Mesothelial cell of epicardium (in vitro differentiated cells): ENCODE results near the gene CLCN1. TPM values are rescaled to one million over a fixed set of nuclear protein-coding genes. Genes with fewer than 3 reads are reported as not detected.
A peak's percentile ranks its signal among the peaks of the same experiment; 100 is the strongest.

Experiments used
- DNase-seq, 2 experiments: peaks; one replicate each; pipeline ENCODE4 v3.0.0; 2021; ENCODE audit warnings: low spot score in 2 of 2; ENCODE audit not compliant: unreplicated experiment in 2 of 2
- H3K27ac Mint-ChIP-seq: 2 replicates; pipeline ENCODE4 v1.8.0; 2021; ENCODE audit warnings: mixed read lengths
- H3K27me3 Mint-ChIP-seq: 2 replicates; pipeline ENCODE4 v1.8.0; 2021; ENCODE audit warnings: low read depth, mixed read lengths
- H3K36me3 Mint-ChIP-seq: 2 replicates; pipeline ENCODE4 v1.8.0; 2021; ENCODE audit warnings: mixed read lengths
- H3K4me1 Mint-ChIP-seq: 2 replicates; pipeline ENCODE4 v1.8.0; 2021; ENCODE audit warnings: mixed read lengths
- H3K4me3 Mint-ChIP-seq: 2 replicates; pipeline ENCODE4 v1.8.0; 2021; ENCODE audit warnings: mild to moderate bottlenecking, moderate library complexity, mixed read lengths
- H3K9me3 Mint-ChIP-seq: 2 replicates; pipeline ENCODE4 v1.8.0; 2021; ENCODE audit warnings: mixed read lengths
- CTCF ChIP-seq: fragments of 200-600 bp; sonication (generic); IDR thresholded peaks from one replicate; pipeline ENCODE4 v1.5.0; 2021; ENCODE audit warnings: antibody characterized with exemption; ENCODE audit not compliant: unreplicated experiment
- total RNA-seq: library from RNA; stranded (reverse); gene quantifications from 3 replicates; pipeline ENCODE4 v1.2.1, GENCODE V29; 2021

The CLCN1 gene
- total RNA-seq, 1 donor from 2014 or later, result 0.16 TPM

- H3K27me3 Mint-ChIP-seq, result no peaks in the 10 kb centered on the region
- H3K27ac Mint-ChIP-seq, result no peak overlapping the region
- H3K36me3 Mint-ChIP-seq, result no peaks in the 10 kb centered on the region
- no peak overlapping the region for H3K4me3 Mint-ChIP-seq
- peaks cover 22% of the 10 kb centered on the region for H3K4me1 Mint-ChIP-seq
- TF ChIP-seq CTCF, result no peak
- no peak for DNase-seq
- no peaks in the 10 kb centered on the region for H3K9me3 Mint-ChIP-seq
These were observed 67.7 kb downstream of the CLCN1 start for GRCh38 chr7:143383642-143383957.

- Mint-ChIP-seq H3K27me3 (no peaks in the 10 kb centered on the region), H3K4me1 (peaks cover 16% of the 10 kb centered on the region), H3K36me3 (peaks cover 1% of the 10 kb centered on the region), H3K27ac (no peak overlapping the region), H3K4me3 (no peak overlapping the region), H3K9me3 (no peaks in the 10 kb centered on the region)
- DNase-seq, result no peak
- TF ChIP-seq CTCF, result no peak
These were observed 68.2 kb downstream of the CLCN1 start for GRCh38 chr7:143384148-143384547.

GRCh38 chr7:143384661-143385631 lies 69.0 kb downstream of the CLCN1 start:
- Mint-ChIP-seq H3K4me1 (peaks cover 8% of the 10 kb centered on the region), H3K27ac (no peak overlapping the region), H3K36me3 (peaks cover 8% of the 10 kb centered on the region), H3K9me3 (no peaks in the 10 kb centered on the region), H3K27me3 (no peaks in the 10 kb centered on the region), H3K4me3 (no peak overlapping the region)
- no peak for TF ChIP-seq CTCF
- no peak for DNase-seq

GRCh38 chr7:143385891-143386781 lies 70.2 kb downstream of the CLCN1 start:
- no peak for DNase-seq
- Mint-ChIP-seq H3K27me3 (no peaks in the 10 kb centered on the region), H3K4me3 (no peak overlapping the region), H3K9me3 (no peaks in the 10 kb centered on the region), H3K36me3 (peaks cover 11% of the 10 kb centered on the region), H3K27ac (no peak overlapping the region), H3K4me1 (peaks cover 7% of the 10 kb centered on the region)
- no peak for TF ChIP-seq CTCF

GRCh38 chr7:143387156-143387975 lies 71.5 kb downstream of the CLCN1 start:
- DNase-seq, result no peak
- peak overlapping the region; percentile 14 for H3K27ac Mint-ChIP-seq
- no peaks in the 10 kb centered on the region for H3K27me3 Mint-ChIP-seq
- no peaks in the 10 kb centered on the region for H3K9me3 Mint-ChIP-seq
- H3K36me3 Mint-ChIP-seq, result peaks cover 13% of the 10 kb centered on the region
- peaks cover 13% of the 10 kb centered on the region for H3K4me1 Mint-ChIP-seq
- no peak for TF ChIP-seq CTCF
- H3K4me3 Mint-ChIP-seq, result no peak overlapping the region
